Hematopoietic multipotent progenitor cell treated with erythropoietin and hydrocortisone succinate and interleukin-3 and kit ligand, for 17 days (in vitro differentiated cells): ENCODE measurements around the gene EFTUD2.
"Not testable (repeated sequence)": the region's sequence is repeated elsewhere in the genome, so short reads cannot be mapped to it uniquely, and the experiment has no call there.

ENCODE experiments used
- DNase-seq: peaks from one replicate; pipeline ENCODE4 v3.0.0-alpha.2; 2015; ENCODE audit warnings: low spot score

The EFTUD2 gene

GRCh38 chr17:44848961-44849489 is 50.2 kb downstream of the EFTUD2 start:
- no peak for DNase-seq

GRCh38 chr17:44848257-44848795 is 50.9 kb downstream of the EFTUD2 start:
- DNase-seq = no peak

GRCh38 chr17:44847586-44847985 is 51.7 kb downstream of the EFTUD2 start, which contains the start of gene HIGD1B:
TSS of gene HIGD1B (plus strand) at chr17:44847883. CDS start at chr17:44848153, 270 bp downstream.
- DNase-seq = no peak

- no peak for DNase-seq
Measured at GRCh38 chr17:44846206-44846605, 53.0 kb downstream of the EFTUD2 start.

GRCh38 chr17:44844390-44844830 is 54.8 kb downstream of the EFTUD2 start:
- no peak for DNase-seq

GRCh38 chr17:44842748-44843147 is 56.5 kb downstream of the EFTUD2 start:
- no peak for DNase-seq

- DNase-seq = no peak
Measured at GRCh38 chr17:44840936-44841335, 58.3 kb downstream of the EFTUD2 start.

- no peak for DNase-seq
Measured at GRCh38 chr17:44840274-44840673, 59.0 kb downstream of the EFTUD2 start.

- no peak for DNase-seq
Measured at GRCh38 chr17:44837196-44837595, 62.0 kb downstream of the EFTUD2 start.

GRCh38 chr17:44832805-44833204 is 66.4 kb downstream of the EFTUD2 start:
- DNase-seq = no peak

GRCh38 chr17:44831371-44831770 is 67.9 kb downstream of the EFTUD2 start:
- DNase-seq = no peak

GRCh38 chr17:44830359-44831288 is 68.6 kb downstream of the EFTUD2 start:
- no peak for DNase-seq

GRCh38 chr17:44829523-44830358 is 69.5 kb downstream of the EFTUD2 start, which contains the start of gene GJC1:
TSS of gene GJC1 (minus strand) at chr17:44830287. CDS start at chr17:44805817, 24,470 bp downstream.
- DNase-seq = no peak

GRCh38 chr17:44828919-44829522 is 70.2 kb downstream of the EFTUD2 start:
- DNase-seq = no peak

GRCh38 chr17:44827863-44828262 is 71.4 kb downstream of the EFTUD2 start:
- DNase-seq = no peak

- no peak for DNase-seq
Measured at GRCh38 chr17:44826123-44826790, 73.0 kb downstream of the EFTUD2 start.

GRCh38 chr17:44825236-44825635 is 74.0 kb downstream of the EFTUD2 start:
- not testable (repeated sequence) for DNase-seq

- no peak for DNase-seq
Measured at GRCh38 chr17:44820631-44821212, 78.5 kb downstream of the EFTUD2 start.

- not testable (repeated sequence) for DNase-seq
Measured at GRCh38 chr17:44818508-44818907, 80.7 kb downstream of the EFTUD2 start.

GRCh38 chr17:44812263-44812662 is 87.0 kb downstream of the EFTUD2 start:
- no peak for DNase-seq
